SK-N-MC (cell line): ENCODE data around the gene LCE2C.
"Not testable (repeated sequence)": the region's sequence is repeated elsewhere in the genome, so short reads cannot be mapped to it uniquely, and the experiment has no call there.

ENCODE experiments used
- EZH2 ChIP-seq: fragments of 200-600 bp; sonication (generic); IDR thresholded peaks from one replicate; pipeline ENCODE4 v1.6.1; 2017; ENCODE audit warnings: antibody characterized with exemption
- POLR2AphosphoS5 ChIP-seq: IDR thresholded peaks from 2 replicates; pipeline ENCODE4 v1.6.1; 2012; ENCODE audit warnings: mild to moderate bottlenecking, low read depth, low read length, borderline replicate concordance

GRCh38 chr1:152666171-152666570 lies 8.9 kb upstream of the LCE2C start:
- not testable (repeated sequence) for TF ChIP-seq EZH2, POLR2AphosphoS5
